NCI-H1930 (cell line): ENCODE measurements around the gene ZNF70.
"Not testable (repeated sequence)": the region's sequence is repeated elsewhere in the genome, so short reads cannot be mapped to it uniquely, and the experiment has no call there.

Experiments used
- DNase-seq, 2 experiments: peaks; one replicate each; lab custom pipeline; 2025; lab: John Stamatoyannopoulos, UW

Gene ZNF70

GRCh38 chr22:23756891-23757290 lies 6.0 kb upstream of the ZNF70 start:
- no peak for DNase-seq

DNA sequence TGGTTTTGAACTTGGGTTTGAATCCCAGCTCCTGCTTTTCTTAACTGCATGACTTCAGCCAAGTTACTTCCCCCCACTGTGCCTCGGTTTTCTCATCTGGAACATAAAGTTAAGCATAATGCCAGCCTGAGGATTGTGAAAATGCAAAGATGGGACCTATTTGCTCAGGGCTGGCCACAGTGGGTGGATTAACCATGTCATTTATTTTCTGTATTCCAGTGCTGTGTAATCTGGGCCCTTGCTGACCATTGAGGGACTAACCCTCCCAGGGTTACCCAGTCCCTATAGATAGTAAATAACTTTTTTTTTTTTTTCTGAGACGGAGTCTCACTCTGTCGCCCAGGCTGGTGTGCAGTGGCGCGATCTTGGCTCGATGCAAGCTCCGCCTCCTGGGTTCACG lies 4.8 kb upstream of the ZNF70 start:
- no peak for DNase-seq

- no peak for DNase-seq
Measured at GRCh38 chr22:23754980-23755636, 4.2 kb upstream of the ZNF70 start.

GRCh38 chr22:23754220-23754919 lies 3.5 kb upstream of the ZNF70 start, which contains the start of gene VPREB3:
Gene VPREB3, minus strand, starts transcription at chr22:23754425. Its CDS starts 62 bp downstream, at chr22:23754363.
- DNase-seq: no peak

DNA sequence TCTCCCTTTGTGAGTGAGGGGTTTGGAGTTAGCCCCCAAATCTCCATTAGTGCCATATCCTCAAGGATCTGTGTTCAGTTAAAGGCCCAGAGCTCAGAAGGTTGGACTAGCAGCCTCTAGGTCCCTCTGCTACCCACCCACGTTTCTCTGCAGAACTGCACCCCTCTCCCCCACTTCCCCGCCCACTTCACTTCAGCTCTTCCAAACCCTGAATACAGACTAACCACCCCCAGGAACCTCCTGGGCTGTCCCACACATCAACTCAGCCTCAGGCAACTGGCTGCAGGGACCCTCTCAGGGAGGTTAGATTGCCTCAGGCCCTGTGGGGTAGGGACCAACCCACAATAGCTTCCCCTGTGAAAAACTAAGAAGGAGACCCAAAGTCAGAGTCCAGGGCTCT lies 2.5 kb upstream of the ZNF70 start:
- DNase-seq: no peak

- DNase-seq: no peak
Measured at GRCh38 chr22:23752750-23753149, 1.8 kb upstream of the ZNF70 start.

- DNase-seq: no peak
Measured at GRCh38 chr22:23752090-23752691, 1.3 kb upstream of the ZNF70 start.

GRCh38 chr22:23751441-23751996 lies 607 bp upstream of the ZNF70 start:
- no peak for DNase-seq

DNA sequence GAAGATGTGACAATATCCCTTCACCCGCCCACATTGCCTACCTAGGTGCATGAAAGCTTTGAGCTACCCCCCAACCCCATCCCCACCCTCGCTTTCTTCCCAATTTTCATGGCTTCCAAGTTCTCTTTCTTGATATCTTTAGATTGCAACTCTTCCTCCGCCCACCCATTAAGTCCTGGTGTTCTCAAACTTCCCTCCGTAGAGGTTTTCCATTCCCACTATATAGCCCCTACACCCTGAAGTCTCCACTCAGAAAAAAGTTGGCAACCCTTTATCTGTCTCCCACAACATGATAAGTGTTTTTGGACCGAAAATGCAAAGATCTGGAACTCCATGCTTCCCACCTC lies 572 bp downstream of the ZNF70 start:
- DNase-seq: no peak

GRCh38 chr22:23749841-23750301 lies 1.0 kb downstream of the ZNF70 start:
- DNase-seq: no peak

GRCh38 chr22:23745791-23746190 lies 5.1 kb downstream of the ZNF70 start:
- no peak for DNase-seq

DNA sequence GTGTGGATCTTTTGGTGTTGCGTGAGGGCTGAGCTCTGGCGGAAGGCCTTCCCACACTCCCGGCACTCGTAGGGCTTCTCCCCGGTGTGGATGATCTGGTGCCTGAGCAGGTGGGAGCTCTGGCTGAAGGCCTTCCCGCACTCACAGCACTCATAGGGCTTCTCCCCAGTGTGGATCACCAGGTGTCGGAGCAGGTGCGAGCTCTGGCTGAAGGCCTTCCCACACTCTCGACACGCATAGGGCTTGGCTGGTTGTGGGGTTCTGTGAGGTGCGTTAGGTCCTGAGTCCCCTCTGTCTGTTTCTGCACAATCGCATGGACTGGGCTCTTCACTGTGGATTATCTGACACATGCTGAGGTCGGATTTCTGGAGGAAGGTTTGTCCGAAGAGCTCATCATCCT lies 6.4 kb downstream of the ZNF70 start:
- DNase-seq: no peak

DNA sequence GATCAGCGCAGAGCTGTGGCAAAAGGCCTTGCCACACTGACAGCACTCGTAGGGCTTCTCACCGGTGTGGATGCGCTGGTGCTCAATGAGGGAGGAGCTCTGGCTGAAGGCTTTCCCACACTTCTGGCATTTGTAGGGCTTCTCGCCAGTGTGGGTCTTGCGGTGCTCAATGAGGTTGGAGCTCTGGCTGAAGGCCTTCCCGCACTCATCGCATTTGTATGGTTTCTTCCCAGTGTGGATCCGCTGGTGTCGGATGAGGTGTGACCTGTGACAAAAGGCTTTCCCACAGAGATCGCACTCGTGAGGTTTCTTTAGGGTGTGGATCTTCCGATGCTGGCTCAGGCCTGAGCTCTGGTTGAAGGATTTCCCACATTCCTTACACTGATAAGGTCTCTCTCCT lies 6.9 kb downstream of the ZNF70 start:
- DNase-seq: no peak

- DNase-seq: no peak
Measured at GRCh38 chr22:23743303-23743705, 7.6 kb downstream of the ZNF70 start.

DNA sequence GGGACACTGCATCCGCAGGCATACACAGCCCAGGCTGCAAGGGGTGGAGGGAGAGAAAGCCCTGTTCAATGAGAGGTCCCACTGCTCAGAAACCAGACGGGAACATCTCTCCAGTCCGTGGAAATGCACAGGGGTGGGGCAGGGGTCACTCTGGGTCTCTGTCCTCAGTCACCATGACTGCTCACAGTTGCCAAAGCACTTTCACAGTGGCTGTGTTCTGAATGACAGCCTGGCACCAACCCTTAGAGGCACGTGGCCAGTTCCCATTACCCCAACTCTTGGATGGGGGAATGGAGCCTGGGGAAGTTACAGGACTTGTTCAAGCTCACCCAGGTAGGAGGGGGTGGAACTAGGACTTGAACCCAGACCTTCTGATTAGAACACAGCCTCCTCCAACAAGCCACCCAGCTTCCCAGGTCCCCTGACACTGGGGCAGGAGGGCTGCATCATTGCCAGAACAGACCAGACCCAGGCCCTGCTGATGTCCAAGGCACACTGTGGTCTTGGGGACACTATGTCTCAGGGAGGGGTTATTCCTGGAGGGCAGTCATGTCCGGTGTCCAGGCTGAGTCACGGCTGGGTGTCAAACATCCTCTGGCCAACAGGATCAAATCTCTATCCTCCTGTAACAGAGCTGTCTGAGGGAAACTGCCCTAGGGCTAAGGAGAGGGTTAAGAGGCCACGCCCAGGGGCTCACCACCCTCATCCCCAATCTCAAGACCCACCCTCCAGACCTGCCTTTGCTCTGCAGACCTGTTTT lies 8.2 kb downstream of the ZNF70 start:
- DNase-seq: no peak

- DNase-seq: no peak
Measured at GRCh38 chr22:23737696-23738095, 13.2 kb downstream of the ZNF70 start.

GRCh38 chr22:23728108-23728507 lies 22.8 kb downstream of the ZNF70 start:
- not testable (repeated sequence) for DNase-seq

DNA sequence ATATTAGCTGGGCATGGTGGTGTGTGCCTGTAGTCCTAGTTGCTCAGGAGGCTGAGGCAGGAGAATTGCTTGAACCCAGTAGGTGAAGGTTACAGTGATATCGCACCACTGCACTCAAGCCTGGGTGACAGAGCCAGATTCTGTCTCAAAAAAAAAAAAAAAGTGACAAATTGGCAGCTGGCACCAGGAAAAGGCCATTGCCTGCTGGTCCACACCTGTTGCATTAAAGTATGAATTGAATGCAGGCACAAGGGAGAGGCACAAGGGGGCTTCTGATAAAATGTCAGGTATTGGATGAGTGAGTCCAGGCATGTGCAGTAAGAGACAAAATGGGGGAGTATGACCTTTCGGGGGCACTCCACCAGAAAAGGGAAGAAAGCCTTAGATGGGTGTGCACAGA lies 28.2 kb downstream of the ZNF70 start:
- DNase-seq: no peak

DNA sequence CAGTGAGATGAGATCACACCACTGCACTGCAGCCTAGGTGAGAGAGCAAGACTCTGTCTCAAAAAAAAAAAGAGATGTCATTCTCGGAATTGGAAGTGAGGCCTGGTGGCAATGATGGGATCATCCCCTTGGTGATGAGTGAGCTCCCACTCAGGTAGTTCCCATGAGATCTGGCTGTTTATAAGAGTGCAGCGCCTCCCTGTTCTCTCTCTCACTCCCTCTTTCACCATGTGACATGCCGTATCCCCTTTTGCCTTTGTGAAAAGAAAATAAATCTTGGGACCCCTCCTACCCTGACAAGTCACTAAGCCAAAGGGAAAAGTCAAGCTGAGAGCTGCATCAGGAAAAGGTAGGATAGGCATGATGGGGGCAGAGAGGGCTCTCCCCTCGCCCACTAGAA lies 28.8 kb downstream of the ZNF70 start:
- DNase-seq: no peak

DNA sequence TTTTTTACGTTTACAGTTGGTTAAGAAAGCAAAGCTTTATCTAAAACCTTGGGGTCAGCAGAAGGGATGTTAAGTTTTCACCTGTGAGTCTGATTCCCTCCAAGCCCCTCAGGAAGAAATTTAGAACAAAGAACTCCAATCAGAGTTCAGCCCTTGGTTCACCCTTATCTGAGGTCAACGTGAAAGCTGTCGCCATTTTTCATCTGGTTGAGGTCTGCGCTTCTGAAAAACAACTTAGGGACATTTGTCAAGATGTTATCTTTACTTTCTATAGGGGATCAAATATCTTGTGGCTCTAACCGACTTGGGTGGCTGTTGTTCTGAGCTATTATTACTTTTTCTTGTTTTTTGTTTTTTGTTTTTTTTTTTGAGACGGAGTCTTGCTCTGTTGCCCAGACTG lies 30.1 kb downstream of the ZNF70 start:
- no peak for DNase-seq

DNA sequence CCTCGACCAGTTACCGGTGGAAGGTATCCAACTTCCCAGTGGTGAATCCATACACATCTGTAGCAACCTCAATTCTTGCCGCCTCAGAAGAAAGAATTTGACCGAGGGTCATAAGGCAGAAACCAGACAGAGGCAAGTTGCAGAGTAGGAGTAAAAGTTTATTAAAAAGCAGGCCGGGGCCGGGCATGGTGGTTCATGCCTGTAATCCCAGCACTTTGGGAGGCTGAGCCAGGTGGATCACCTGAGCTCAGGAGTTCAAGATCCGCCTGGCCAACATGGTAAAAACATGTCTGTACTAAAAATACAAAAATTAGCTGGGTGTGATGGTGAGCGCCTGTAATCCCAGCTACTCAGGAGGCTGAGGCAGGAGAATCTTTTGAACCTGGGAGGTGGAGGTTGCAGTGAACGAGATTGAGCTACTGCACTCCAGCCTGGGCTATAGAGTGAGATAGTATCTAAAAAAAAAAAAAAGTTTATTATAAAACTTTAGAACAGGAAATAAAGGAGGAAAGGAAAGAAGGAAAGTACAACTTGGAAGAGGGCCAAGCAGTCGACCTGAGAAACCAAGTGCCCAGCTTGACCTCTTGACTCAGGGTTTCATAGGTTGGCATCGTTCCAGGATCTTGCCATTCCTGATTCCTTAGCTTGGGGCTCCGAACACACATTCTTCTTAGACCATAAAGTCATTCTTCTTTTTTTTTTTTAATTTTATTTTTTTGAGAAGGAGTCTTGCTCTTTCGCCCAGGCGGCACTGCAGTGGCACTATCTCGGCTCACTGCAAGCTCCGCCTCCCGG lies 32.3 kb downstream of the ZNF70 start:
- no peak for DNase-seq
